Left kidney (tissue), 2 donors: ENCODE data around the gene IMPDH1. TPM values are rescaled to one million over a fixed set of nuclear protein-coding genes. Genes with fewer than 3 reads are reported as not detected.

Source experiments
- DNase-seq: peaks from one replicate; pipeline ENCODE4 v3.0.0-alpha.2; 2013
- polyA plus RNA-seq: library from polyadenylated mRNA; unstranded; fragments of 120-200 nt; gene quantifications from one replicate; pipeline ENCODE4 v1.2.1, GENCODE V29; 2013; ENCODE audit not compliant: insufficient read length

The IMPDH1 gene
- polyA plus RNA-seq, 1 donor: 27.2 TPM

DNA sequence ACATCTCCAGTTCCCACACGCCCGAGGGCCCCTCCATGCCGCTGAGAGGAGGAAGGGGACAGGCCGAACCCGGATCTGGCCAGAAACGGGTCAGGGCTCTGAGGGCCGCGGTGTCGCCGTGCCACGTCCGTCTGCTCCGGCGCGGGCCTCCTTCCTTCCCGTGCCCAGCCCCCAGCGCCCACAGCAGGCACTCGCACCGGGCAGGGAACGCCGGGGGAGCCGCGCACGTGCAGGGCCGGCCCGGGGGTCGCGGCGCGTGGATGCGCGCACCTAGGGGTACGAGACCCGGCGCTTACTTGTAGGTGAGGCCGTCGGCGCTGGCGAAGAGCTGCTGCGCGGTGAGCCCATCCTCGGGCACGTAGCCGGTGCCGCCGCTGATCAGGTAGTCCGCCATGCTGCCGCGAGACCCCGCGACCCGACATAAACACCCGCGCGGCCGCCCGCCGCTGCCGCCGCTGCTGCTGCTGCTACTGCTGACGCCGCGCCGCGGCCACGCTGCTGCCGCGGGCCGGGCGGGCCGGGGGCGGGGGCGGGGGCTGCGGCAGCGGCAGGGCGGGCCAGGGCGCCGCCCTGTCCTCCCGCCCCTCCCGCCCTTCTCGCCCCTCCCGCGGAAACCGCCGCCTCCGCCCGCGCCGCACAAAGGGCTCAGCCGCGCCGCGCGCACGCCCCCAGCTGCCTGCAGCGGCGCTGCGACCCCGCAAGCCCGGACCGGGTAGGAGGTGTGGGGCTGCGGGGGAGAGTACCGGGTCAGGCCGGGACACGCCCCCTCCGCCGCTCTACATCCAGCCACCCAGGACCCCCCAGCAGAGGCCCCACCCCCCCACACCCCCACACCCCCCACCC lies 4.1 kb downstream of the IMPDH1 start:
- DNase-seq: no peak

DNA sequence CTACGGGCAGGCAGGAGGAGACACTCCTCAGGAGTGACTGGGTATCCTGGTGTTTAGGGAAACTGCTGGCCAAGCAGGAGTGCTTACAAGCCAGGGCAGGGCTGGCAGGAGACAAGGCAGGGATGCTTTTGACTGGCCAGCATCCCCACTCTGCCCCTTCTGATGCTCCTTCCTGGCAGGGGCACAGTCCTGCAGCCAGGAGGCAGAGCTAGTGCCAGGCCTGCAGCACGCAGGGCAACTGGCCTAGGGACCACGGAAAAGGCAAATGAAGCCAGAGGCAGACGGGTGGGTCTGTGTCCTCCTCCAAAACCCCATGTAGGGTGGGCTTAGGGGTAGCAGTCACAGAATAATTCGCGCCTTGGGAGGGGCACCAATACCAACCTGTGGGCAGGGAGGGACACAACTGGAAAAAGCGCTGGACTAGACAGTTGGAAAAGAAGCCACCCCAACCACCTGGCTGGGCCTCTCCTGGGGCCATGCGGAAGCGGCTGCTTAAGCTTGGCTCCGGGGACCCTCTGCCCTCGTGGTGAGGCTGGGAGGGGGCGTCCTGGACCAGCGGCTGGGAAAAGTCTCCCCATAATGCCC lies 4.8 kb downstream of the IMPDH1 start:
- no peak for DNase-seq

DNA sequence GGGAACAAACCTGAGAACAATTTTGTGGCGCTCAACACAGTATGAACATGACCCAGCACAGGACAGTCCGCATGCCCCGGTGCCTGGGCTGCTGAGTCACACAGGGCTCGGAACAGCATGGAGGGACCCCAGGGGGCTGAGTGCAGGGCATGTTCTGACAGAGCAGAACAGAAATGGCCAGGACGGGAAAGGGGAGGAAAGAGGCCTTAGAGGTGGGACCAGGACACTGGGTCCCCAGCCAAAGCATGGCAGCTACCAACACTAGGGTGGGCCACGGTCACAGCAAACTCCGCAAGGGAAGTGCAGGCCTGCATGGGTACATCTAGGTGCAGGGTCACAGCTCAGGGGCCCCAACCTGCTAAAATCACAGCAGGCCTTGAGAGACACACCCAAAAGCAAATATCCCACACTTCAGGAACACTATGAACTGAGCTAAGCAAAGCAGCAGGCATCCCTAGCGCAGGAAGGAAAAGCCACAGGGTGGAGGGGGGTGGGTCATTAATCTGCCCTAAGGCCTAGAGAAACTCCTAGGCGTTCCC lies 5.6 kb downstream of the IMPDH1 start:
- DNase-seq: no peak

DNA sequence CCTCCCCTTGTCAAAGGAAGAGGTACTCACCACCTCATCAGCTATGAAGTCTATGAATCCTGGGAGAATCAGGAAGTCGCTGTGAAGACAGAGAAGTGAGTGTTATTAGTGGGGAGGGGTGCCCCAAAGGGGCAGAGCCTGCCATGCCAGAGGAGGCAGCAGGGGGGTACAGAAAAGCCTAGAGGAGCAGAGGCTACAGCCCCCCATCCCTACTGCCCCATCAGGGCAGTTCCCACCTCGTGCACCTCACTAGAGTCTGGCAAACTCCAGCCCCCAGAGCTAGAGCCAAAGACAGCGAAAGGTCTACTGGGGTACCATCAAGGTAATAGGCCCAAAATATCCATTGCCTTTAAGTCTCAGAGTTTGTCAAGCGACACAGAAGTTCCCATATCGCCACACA lies 6.1 kb downstream of the IMPDH1 start:
- no peak for DNase-seq

DNA sequence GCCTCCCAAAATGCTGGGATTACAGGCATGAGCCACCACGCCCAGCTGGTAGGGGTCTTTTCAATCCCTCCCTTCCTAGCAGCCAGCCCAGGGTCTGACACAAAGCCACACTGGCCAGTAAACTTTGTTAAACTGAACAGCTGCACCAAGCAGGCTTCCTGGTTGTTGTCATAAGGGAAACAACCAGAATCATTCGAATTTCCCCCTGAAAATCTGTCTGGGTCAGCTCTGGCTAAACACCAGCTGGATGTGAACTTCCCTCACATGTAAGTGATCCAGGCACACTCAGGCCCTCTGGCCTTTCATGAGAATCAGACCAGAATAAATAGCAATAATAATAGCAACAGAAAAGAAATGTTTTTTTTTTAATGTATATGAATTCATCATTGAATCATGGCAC lies 7.4 kb downstream of the IMPDH1 start:
- DNase-seq: no peak

DNA sequence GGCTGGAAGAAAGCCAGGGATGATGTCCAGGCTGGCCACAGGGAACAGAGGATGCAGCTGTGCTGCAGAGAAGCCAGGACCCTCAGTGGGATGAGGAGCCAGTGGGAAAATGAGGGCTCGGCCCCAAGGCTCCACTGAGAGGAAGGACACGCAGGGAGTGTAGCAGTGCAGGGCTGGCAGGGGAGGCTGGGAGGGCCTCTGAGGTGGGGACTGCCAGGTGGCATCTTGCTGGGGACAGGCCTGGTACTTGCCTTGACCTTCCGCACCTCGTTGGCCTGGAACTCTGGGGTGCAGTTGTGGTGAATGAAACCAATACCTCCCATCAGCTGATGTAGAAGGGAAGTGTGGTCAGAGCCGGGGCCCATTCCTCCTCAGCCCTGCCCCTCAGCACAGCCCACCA lies 9.2 kb downstream of the IMPDH1 start:
- DNase-seq: no peak

DNA sequence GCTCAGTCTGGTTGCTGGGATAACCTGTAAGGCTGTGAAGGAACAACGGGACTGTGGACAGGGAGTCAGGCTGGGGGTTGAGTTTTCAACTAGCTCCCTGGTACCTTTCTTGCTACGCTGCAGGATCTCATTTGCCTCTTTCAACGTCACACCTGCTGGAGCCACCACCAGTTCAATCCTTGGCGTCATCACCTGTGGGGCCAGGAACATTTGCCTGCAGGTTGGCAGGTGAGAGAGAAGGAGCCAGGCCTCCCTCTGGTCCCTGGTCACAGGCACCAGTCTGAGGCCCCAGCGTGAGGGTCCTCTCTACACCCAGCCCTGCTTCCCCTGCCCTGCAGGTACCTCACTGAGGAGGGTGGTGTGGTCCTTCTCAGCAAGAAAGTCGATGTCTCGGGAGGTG lies 9.8 kb downstream of the IMPDH1 start:
- no peak for DNase-seq

DNA sequence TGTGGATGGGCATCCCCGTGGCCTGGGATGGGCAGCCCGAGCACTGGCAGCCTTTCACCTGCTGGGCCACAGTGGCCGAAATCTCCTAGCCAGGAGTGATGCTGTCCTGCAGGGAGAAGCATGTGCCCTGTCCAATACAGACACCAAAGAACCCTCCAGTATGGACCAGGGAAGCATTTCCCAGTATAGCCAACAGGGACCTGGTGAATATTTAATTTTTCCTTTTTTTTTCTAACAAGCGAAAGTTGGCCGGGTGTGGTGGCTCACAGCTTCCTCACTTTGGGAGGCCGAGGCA lies 11.0 kb downstream of the IMPDH1 start:
- no peak for DNase-seq

DNA sequence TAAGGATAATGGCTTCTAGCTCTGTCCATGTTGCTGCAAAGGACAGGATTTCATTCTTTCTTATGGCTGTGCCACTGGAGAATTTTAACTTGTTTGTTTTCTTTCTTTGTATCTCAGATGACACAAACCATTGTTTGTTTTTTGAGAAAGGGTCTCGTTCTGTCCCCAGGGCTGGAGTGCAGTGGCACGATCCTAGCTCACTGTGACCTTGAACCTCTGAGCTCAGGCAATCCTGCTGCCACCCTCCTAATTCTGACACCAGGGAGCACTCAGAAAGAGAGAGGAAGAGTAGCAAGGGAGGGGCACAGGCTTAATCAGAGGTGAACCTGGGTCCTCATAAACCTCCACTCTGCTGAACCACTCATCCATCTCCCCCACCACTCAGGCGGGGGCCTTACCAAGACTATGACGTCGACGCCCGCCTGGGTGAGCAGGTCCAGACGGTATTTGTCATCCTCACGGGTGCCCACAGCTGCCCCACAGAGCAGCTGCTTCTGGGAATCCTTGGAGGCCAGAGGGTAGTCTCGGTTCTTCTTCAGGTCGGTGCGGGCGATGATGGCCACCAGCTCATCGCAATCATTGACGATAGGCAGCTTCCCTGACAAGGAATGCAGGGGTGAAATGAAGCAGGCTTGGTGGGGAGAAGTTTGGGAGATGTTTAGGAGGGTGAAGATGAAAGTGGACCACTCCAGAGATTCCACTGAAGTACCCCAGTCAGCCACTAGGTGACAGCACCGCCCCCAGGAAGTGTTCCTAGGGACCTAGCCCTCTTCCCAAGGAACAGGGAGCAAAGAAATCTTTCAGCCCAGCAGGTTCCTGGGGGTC lies 11.6 kb downstream of the IMPDH1 start:
- DNase-seq: no peak

DNA sequence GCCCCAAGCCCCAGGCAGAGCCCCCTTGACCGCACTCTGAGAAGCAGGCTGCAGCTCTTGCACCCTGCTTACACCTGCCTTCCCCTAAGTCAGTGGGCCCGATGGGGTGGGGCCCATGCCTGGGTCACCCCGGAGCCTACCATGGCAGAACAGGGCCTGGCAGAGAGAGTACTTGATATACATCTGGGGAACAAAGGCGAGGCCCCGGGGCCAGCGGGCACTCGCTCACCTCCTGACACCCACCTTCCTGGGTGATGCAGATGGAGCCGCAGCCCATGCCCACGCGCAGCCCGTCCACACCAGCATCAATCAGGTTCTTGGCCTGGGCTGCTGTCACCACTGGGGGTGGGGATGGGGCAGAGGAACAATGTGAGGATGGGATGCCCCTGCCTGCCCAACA lies 13.4 kb downstream of the IMPDH1 start:
- no peak for DNase-seq

DNA sequence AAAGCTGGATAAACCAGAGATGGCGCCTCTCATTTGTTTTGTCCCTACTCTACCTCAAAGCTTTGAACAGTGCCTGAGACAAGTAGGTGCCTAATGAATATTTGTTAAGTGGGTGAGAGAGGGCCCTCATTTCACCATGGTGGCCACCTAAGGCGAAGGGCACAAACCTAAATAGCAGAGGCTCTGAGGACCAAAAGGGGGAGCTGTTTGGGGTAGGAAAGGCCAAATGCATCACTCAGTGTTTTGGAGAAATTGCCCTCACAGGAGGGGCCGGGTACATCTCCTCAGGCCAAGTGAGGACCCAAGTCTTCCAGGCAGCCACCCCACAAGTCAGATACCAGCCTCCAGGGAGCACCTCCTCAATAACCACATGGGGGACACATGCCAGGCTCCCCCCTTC lies 14.0 kb downstream of the IMPDH1 start:
- DNase-seq: no peak

DNA sequence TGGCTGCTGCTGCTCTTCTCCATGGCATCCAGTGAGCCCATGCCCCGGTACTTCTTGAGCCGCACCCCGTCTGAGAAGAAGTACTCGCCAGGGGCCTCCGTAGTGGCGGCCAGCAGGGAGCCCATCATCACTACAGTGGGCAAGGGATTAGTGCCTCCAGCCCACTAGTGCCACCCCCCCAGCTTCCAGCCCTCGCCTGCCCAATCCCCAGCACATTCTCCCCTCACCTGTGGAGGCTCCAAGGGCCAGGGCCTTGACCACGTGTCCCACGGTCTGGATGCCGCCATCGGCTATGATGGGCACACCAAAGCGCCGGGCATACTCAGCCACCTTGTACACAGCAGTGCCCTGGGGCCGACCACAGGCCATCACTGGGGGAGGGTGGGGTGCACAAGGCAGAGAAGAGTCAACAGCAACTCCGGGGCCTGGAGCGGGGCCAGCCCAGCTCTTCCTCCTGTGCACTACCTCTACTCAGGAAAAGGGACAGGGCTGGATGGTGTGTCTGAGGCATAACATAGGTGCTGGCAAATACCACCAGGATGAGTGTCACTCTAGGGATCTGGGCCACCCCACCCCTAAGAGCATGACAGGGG lies 14.8 kb downstream of the IMPDH1 start:
- no peak for DNase-seq

DNA sequence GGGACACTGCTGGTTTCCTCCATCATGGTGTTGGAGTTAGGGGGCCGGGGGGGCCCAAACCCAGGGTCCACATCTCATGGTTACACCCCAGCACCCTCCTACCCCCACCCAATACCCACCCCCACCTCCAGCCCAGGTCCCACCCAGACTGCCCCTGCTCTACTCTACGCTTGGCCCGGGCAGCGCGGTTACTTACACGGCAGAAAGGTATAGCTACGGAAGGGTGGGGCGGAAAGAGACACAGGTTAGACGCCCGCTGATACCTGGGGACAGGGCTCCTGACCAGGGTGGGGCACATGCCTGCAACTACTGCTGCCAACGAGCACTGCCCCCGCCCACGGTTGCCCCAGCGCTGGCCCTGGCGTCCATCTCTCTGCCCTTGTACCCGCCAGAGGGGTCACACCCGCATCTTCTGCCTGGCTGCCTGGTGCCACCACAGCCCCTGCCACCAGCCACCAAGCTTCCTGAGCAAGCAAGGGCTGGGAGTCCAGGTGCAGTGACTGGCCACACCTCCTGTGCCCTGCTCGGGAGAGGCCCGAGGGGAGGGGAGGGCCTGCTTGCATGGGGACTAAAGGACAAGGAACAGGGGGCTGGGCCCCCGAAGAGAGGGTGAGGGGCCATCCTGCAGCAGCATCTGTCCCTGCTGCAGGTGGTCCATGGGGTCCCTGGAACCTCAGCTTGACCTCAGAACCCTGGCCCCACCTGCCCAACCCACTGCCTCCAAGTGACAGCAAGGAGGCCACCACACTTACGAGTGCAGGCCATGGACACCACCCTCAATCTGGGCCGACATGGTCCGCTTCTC lies 16.1 kb downstream of the IMPDH1 start:
- no peak for DNase-seq

DNA sequence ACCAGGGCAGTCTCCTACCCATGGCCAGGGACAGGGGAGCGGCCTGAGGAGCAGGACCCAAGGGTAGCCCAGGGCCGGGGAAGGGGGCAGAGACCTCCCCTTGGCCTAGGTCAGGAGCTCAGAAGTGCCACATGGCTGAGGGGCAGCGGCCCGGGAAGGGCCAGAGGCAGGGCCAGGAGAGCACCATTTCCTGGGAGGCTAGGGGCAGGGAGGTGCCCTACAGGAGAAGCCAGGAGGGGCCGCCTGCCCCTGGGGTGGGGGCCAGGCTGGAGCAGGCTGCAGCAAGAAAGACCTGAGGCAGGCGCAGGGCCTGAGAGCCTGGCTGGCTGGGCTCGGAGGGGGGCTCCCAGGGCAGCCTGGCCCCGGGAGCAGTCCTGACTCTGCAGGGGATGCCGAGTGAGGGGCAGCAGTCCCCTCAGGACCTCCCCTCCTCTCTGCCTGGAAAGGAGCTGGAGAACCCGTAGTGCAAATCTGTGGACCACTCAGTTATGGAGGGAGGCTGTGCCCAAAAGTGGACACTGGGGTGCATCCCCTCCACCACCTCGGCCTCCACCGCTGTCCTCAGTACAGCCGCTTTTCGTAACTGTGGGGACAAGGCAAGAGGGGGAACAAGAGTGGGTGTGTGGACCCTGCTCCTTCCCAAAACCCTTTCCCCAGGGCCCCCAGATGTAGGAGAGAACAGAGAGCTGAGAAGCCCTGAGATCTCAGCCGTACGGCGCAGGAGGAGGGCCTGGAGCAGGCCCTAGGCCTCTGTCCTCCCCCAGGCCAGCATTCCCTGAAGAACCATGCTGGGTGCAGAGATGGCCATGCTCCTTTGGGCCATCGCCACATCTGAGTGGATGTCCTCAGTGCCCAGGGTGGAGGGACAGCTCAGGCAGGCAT lies 17.1 kb downstream of the IMPDH1 start:
- DNase-seq: no peak

DNA sequence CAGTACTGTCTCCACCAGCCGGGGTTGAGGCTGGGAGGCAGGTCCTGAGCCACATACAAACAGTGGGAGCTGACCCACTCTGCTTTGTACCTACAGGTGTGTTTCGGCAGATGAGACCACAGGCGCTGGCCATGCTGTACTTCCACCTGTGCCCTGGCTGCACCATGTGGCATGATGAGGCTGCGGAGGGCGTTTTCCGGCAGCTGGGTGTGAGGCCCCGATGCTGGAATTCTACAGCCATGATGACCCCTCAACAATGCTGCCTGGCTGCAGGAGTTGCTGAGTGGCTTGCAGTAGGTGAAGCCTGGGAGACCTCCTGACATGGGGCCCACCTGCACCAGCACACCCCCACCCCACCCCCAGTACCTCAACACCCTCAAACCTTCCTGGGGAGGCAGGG lies 18.0 kb downstream of the IMPDH1 start:
- no peak for DNase-seq

DNA sequence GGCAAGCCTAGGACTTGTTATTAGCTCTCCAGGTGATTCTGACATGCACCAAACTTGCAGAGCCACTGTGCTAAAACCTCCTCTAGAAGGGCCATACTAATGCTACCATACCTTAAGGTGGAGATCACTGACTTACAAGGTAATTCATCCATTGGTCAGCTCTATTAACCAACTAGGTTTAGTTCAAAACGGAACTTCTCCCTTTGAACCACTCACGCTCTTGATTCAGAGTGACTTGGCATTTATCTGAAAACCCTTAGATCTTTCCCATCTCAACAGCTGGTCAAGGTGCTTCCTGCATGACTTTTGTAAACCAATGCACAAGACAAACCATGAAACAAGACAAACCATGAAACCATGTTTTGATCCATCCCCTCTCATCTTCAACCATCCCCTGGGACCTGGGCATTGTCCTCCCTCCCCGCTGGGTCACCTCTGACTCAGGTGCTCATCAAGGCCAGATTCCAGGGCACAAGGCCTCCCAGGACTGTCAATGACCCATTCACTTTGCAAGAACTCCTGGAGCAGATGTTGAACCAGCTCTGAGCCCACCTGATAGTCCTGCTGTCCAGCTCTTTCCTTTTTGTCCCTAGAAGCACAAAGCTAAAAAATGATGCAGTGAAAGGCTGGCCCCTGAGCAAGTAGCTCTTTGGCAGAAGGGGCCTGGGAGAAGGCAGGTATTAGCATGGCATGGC lies 18.8 kb downstream of the IMPDH1 start:
- no peak for DNase-seq

DNA sequence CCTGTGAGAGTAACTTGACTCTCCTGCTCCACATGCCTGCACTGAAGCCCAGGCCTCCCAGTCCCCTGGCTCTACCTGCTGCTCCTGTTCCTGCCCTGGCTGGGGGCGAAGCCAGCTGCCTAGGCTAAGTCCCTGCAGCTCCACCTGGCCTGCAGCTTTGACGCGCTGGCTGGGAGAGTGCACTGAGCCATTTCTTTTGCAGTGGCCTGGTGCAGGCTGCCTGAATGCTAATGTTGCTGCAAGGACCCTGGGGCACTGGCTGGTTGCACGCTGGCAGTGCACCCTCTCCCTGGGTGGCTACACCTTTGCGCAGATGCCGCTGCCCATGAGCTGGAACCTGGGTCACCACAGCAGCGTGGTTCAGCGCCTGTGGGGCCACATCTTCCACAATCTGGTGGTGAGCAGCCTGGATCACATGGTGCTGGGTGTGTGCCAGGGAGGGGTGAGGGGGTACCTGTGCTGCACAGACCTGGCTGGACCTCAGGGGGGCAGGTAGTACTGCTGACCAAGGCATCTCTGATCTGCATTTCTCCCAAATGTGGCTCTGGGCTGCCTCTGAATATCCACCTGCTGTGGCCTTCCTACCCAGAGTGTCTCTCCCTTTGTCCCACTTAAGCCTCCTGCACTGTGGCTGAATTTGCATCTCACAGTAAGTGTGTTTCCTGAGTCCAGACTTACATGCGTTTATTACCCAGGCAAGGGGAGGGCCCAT lies 20.0 kb downstream of the IMPDH1 start:
- DNase-seq: no peak

DNA sequence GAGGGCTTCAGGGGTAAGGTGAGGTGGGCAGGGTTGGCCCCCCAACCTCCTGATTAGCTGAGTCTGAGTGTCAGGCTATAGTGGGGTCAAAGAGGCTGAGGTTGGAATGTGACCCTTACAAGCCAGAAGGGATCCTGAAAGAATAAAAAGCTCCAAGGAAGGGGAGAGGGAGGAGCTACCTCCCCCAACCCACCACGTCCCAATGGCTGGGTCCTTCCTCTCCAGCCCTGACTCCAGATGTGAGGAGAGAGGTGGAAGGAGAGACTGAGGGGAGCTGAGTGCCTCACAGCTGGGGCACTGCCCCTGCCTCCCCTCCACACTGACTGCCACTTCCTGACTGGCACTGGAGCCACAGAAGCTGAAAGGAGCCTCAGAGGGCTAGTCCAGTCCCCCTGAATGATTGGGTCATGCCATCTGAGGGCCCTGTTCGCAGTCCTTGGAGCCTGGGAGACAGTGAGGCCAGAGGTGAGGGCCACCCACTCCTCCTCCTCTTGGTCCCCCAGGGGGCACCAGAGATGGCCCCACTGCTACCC lies 20.6 kb downstream of the IMPDH1 start:
- DNase-seq: no peak

DNA sequence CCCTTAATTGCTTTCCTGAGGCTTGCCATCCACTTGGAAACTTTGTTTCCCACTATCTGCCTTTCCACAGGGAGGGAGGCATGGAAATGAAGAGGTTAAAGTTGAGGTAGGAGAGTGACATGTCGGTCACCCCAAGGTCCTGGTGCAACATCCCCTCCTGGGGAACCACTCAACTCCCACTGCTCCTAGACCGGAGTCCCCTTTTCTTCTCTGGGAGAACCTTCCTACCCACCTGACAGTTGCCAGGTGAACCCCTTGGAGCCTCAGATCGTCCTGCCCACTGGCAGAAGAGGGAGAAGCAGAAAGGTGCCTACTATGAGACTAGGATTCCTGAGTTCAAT lies 21.7 kb downstream of the IMPDH1 start:
- DNase-seq: no peak
